Thoracic aorta (tissue), 2 donors: Measurements from ENCODE around the gene OR13C2. TPM values are rescaled to one million over a fixed set of nuclear protein-coding genes. Genes with fewer than 3 reads are reported as not detected.
"Not testable (repeated sequence)": the region's sequence is repeated elsewhere in the genome, so short reads cannot be mapped to it uniquely, and the experiment has no call there.

Experiments used
- ATAC-seq: fragments of 150-250 bp; one replicate; pipeline ENCODE4 v1.8.0; 2017; ENCODE audit warnings: low read depth; ENCODE audit not compliant: insufficient number of reproducible peaks, low FRiP score
- DNase-seq: peaks from one replicate; pipeline ENCODE4 v3.0.0-alpha.2; 2020; ENCODE audit warnings: low spot score
- H3K27ac ChIP-seq, 2 donors: fragments of 200-600 bp; sonication (generic); 1 replicate in 1 of 2; 2 replicates in 1 of 2; pipeline ENCODE4 v1.5.1; 2016; ENCODE audit warnings: mild to moderate bottlenecking in 2 of 2, moderate library complexity in 2 of 2
- H3K27me3 ChIP-seq: fragments of 200-600 bp; sonication (generic); replicated peaks from 2 replicates; pipeline ENCODE4 v1.6.0; 2016; ENCODE audit warnings: mild to moderate bottlenecking; ENCODE audit not compliant: insufficient read depth
- H3K36me3 ChIP-seq: fragments of 200-600 bp; sonication (generic); one replicate; pipeline ENCODE4 v1.5.1; 2016
- H3K4me1 ChIP-seq, 2 donors: fragments of 200-600 bp; sonication (generic); 1 replicate in 1 of 2; 2 replicates in 1 of 2; pipeline versions ENCODE4 v1.5.1 to v1.6.0; 2016; ENCODE audit warnings: low read depth in 2 of 2, mild to moderate bottlenecking in 1 of 2; ENCODE audit not compliant: control insufficient read depth in 1 of 2
- H3K4me3 ChIP-seq: fragments of 200-600 bp; sonication (generic); 2 replicates; pipeline ENCODE4 v1.5.1; 2016; ENCODE audit warnings: mild to moderate bottlenecking
- H3K9me3 ChIP-seq: fragments of 200-600 bp; sonication (generic); 2 replicates; pipeline ENCODE4 v1.5.1; 2016
- CTCF ChIP-seq: fragments of 200-600 bp; sonication (generic); IDR thresholded peaks from one replicate; pipeline ENCODE4 v1.5.1; 2019; ENCODE audit warnings: antibody characterized with exemption
- total RNA-seq, 2 donors: library from RNA; depleted of rRNA; stranded (reverse); fragments of >200 nt; gene quantifications; one replicate each; pipeline versions ENCODE4 v1.1.0 to v1.2.3, GENCODE V29; 2016

The OR13C2 gene
- total RNA-seq, 2 donors from 2014 or later, result not detected

- no peaks in the 10 kb centered on the region for H3K27me3 ChIP-seq
- H3K4me3 ChIP-seq, result no peak overlapping the region
- ATAC-seq (no peak), DNase-seq (no peak)
- no peak overlapping the region for H3K27ac ChIP-seq
- no peak for TF ChIP-seq CTCF
- H3K9me3 ChIP-seq, result no peaks in the 10 kb centered on the region
- H3K36me3 ChIP-seq, result no peaks in the 10 kb centered on the region
- no peaks in the 10 kb centered on the region for H3K4me1 ChIP-seq
These were observed 5.8 kb upstream of the OR13C2 start for GRCh38 chr9:104611213-104611612.

GRCh38 chr9:104608336-104608735 is 2.9 kb upstream of the OR13C2 start:
- H3K27ac ChIP-seq, result no peak overlapping the region

GRCh38 chr9:104606152-104606551 is 725 bp upstream of the OR13C2 start:
- no peak for DNase-seq
- Histone ChIP-seq H3K27ac (no peak overlapping the region), H3K27me3 (no peaks in the 10 kb centered on the region), H3K4me3 (no peak overlapping the region), H3K9me3 (no peaks in the 10 kb centered on the region), H3K4me1 (no peaks in the 10 kb centered on the region), H3K36me3 (no peaks in the 10 kb centered on the region)
- TF ChIP-seq CTCF, result no peak
- no peak for ATAC-seq

More at GRCh38 chr9:104608336-104608735, 2.9 kb upstream of the OR13C2 start:
- TF ChIP-seq CTCF, result no peak
- Histone ChIP-seq H3K27me3 (no peaks in the 10 kb centered on the region), H3K36me3 (no peaks in the 10 kb centered on the region), H3K9me3 (no peaks in the 10 kb centered on the region), H3K4me1 (no peaks in the 10 kb centered on the region), H3K4me3 (no peak overlapping the region)
- ATAC-seq, result no peak
- no peak for DNase-seq

GRCh38 chr9:104604801-104605200 is 626 bp downstream of the OR13C2 start:
- ATAC-seq (no peak), DNase-seq (no peak)

GRCh38 chr9:104599313-104599712 is 6.1 kb downstream of the OR13C2 start, which contains the start of gene OR13C5:
Gene OR13C5 (minus strand): TSS chr9:104599413. CDS start chr9:104599413, 0 bp downstream.
- H3K36me3 ChIP-seq, H3K4me3 ChIP-seq, H3K27me3 ChIP-seq, H3K27ac ChIP-seq, DNase-seq, H3K4me1 ChIP-seq, H3K9me3 ChIP-seq, ATAC-seq: not testable (repeated sequence)

More at GRCh38 chr9:104604801-104605200, 626 bp downstream of the OR13C2 start:
- Histone ChIP-seq H3K4me1 (no peaks in the 10 kb centered on the region), H3K9me3 (no peaks in the 10 kb centered on the region), H3K36me3 (no peaks in the 10 kb centered on the region), H3K27me3 (no peaks in the 10 kb centered on the region), H3K4me3 (no peak overlapping the region), H3K27ac (no peak overlapping the region)
- no peak for TF ChIP-seq CTCF

- H3K9me3 ChIP-seq, H3K4me1 ChIP-seq, H3K27me3 ChIP-seq, ATAC-seq, H3K27ac ChIP-seq, H3K4me3 ChIP-seq, H3K36me3 ChIP-seq, DNase-seq: not testable (repeated sequence)
These were observed 6.7 kb downstream of the OR13C2 start for GRCh38 chr9:104598749-104599148.
